GM19455 (cell line): Measurements from ENCODE around the gene PACC1.
A peak's percentile ranks its signal among the peaks of the same experiment; 100 is the strongest.

Experiments used
- ATAC-seq: cut with Tn5 transposase; IDR thresholded peaks from one replicate; pipeline ENCODE4 v1.9.1; 2021; ENCODE audit not compliant: unreplicated experiment

PACC1 gene

DNA sequence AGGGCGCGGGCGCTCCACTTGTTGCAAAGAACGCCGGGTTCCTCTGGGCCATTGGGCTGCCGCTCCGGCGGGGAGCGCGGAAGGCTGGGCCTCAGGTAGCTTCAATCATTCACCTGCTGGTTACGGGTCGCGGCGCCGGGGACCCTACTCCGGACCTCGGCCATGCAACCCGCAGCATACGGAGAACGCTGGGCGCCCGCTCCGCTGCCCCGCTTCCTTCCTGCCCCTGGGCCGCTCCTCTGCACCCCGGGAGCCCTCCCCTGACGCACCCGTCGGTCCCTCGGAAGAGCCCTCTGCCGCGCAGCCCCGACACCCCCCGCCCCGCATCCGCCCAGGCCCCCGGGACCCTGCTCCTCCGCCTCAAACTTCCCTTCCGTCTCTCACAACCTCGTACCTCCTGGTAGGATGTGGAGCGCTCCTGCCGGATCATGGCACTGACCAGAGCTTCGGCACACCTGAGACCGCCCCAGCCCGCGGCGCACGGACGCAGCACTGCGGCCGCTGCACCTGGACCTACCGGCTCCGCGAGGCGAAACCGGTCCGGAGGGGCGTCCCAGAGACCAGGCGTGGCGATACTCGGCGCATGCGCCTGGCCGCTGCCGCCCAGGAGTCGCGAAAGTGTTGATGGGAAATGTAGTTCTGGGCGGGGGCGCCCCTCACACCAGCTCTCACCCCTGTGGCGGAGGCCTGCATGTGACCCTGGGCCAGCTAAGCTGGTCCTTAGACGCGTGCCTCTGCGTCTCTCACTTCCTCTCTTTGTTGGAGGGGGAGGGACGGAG is at the start of gene PACC1:
Gene PACC1, minus strand, starts transcription at position 559 of the 779 bp plus-strand sequence. Its CDS starts 129 bp downstream, at position 430.
- ATAC-seq: peak; percentile 90

DNA sequence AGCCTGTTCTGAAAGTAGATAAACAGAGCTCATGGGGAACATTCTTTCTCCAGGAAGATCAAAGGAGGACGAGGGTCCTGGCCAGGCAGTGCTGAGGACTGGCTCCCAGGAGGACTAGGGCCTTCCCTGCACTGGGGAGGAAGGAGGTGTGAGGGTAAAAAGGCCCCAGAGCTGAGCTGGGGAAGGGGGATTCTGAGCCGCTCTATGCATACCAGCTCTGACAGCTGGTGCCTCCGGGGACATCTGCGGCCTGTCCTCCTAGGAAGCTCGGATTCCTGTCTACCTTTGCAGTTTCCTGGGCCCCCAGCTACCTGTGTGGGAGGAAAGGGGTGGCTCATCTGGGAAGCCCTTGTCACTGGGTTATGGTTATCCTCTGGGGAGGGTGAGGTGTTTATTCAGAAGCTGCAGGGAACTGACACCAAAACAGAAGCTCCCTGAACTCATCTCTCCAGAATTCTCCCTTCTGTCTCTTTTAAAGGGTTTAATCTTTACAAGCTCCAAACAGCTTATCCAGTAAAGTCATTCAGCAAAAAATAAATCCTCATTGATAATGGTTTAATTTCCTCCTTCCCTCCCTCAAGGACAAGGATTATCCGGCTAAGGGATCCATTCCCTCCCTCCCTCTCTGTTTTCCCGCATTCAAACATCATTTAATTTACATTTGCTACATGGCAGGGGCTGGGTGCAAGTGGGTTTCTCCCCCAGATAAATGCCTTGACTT is 49.0 kb upstream of the PACC1 start:
- ATAC-seq: no peak

DNA sequence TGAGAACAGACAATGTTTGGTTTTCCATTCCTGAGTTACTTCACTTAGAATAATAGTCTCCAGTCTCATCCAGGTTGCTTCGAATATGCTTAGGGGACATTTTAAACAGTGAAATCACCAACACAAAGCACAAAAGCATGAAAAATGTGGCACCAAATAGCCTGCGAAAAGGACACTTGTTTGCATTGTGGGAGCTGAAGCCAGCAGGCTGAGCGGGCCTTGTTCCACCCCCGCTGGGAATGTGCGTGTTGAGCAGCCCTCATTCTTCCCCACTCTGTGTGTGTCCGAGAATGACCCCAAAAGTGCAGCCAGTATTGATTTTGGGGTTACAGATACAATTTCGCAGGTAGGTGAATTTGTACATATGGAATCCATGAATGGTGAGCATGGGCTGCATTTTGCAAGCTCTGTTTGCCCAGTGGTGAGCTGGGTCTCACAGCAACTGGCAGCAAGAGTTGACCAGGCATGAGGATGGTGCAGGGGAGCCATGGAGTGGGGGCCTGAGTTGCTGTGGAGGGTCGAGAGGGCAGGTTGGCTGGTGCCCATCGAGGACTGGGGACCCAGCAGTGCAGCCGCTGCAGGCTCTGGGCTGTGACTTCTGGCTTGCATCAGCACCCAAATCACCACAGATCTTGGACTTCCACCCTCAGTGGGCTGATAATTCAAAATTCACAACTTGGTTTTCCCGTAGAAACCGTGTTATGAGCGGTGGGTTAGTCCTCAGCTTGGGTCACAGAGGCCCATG is 47.4 kb upstream of the PACC1 start:
- ATAC-seq: no peak

DNA sequence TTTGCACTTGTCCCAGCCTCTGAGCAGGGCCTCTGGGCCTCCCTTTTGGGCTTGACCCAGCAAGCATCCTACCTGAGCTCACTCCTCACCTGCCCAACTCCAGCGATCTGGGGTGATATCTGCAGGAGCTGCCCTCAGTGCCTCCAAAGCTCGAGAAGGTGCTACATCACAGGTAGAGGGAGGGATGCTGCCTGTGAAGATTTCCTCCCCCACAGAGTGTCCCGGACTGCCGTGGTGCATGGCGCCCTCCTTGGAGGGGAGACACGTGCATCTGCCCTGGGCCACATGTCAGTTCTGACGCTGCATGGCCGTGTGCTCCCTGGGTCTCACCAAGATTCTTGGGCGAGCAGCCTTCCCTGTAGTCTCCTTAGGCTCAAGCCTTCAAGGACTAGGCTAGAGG is 45.7 kb upstream of the PACC1 start:
- ATAC-seq: no peak

DNA sequence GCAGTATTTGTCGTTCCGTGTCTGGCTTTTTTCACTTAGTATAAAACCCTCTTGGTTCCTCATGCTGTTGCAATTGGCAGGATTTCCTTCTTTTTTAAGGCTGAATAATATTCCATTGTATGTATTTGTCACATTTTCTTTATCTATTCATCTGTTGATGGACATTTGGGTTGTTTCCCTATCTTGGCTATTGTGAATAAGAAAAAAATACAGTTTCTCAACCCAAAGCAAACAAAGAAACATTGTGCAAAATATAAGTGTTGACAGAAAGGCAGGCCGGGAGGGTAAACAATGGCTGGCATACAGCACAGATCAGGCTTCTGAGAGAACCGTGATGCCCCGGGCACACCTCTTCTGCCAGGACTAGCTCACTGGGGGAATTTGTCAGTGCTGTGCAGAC is 45.0 kb upstream of the PACC1 start:
- no peak for ATAC-seq

DNA sequence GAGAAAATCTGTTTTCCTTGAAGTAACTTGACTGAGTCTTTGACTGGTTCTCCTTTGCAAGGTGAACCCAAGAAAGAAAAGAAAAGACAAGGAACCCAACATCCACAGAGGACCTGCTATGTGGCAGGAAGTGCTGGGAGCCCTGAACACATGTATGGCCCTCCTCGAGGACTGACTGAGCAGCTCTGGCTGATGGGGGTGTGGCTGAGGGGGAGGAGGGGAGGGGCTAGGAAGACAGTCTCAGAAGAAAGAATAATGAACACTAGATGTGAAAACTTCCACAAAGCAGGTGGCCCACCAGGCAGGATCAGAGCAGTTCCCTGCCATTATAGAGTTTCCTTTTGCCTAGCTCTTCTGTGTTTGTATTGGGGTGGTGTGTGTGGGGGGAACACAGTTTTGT is 44.1 kb upstream of the PACC1 start:
- ATAC-seq: no peak

DNA sequence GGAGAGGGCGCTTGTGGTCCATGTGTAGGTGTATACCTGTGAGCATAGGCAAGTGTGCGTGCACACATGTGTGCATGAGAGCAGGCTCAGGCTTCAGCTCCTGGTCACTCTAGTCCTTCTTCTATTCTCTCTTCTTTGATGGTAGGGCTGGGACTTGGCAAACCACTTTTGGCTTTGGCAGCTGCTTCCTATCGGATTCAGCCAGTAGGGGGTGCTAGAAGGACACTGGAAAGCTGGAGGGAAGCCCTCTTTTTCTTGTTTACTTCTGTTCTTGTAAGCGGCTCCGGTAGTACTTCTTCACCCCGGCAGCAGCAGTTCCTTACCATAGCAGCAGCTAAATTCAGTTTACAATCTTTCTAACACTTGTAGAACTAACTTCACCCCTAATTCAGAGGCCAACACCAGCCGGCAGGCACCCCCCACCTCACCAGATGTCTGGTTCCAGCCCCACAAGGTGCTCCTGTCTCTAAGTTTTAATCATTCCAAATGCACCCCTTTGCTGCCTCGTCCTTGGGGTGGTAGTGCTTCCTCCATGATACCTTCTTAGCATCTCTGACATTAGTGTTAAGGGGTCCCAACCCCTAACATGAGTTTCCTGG is 43.2 kb upstream of the PACC1 start:
- no peak for ATAC-seq

DNA sequence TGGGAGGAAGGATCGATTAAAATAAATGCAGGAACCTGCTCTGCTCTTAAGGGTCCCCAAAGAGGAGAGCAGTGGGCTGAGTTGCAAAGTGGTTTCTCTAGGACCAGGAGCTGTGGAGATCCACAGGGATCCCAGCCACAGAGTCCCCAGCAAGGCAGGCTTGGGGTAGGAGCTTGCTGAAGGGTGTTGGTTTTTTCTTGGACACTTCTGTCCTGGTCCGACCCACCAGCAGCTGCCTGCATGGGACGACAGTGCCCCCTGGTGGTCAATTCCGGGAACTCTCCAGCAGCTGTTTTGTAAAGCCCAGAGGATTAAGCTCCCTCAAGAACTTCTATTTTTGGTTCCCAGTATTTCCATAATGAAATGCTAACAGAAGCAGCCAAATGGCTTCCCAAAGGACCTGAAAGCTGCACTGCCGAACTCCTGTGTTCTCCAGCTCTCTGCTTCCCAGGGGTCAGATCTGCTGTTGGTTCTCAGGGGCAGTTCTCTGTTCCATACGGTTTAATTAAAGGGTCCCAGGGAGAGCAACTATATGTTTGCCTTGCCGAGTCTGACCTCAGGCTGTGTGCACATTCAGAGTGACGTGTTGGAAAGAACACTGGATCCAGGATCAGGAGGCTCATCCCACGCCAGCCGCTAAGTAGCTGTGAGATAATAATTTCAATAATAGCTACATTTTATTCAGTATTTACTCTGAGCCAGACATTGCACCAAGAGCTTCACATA is 41.3 kb upstream of the PACC1 start:
- ATAC-seq: peak; percentile 80

DNA sequence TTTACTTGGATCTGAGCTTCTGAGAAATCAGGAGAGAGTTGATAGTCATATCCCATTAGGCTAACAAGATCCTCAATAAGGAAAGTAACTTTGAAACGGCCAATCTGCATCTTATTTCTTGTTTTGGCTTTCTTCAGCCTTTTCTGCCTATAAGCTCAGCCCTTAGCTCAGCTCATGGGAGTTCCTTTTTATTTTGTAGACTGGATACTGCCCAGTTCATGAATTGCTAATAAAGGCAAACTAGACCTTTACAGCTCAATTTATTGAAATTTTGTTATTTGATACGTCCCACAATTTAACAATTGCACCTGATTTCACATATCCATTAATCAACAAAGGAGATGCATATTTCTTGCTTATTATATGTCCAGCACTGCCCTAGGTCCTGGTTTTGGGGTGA is 40.7 kb upstream of the PACC1 start:
- no peak for ATAC-seq

DNA sequence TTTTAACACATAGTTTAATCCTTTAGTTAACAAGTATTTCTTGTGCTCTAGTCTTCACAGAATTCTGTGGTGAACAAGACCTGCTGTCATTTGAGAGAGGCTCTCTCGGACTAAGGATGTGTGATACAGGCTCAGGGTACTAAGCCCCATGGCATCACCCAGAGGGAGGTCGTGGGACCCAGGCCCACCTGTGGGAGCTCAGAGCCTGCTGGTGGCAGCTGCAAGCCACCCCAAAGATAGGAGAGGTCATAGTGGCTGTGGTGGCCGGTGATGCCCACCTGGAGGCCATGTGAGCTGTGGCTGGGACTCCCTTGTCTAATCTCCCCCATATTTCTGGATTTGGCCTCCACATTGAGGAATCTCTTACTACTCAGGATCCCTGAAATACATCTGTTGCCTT is 40.1 kb upstream of the PACC1 start:
- ATAC-seq: no peak

DNA sequence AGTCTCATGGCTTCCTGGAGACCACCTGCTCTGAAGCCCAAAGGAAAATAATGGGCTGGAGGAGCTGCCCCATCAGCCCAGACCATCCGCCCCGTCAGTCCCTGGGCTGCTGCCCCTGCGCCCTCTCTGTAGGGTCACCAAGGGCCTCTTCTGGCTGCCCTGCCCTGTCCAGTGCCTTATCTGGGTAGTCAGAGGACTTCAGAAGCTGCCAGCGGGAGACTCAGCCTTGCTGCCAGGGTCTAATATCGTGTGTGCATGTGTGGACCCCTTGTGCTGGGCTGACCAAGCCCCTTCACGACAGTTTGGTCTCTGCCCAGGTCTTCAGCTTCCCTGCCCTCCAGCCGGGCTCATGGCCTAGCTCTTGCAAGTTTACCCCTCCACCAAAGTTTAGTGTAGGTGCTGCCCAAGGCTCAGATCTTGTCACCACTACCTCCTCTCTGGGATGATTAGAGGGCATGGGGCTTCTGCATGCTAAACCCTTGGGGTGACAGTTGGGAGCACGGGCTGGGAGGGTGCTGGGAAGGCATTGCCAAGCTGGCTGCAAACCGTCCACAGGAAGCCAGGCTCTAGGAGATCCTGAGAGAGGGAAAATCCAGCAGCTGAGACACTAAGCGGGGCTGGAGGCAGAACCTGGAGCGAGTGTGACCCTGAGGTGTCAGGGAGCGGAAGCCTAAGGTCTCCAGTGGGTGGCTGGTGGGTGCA is 38.6 kb upstream of the PACC1 start:
- no peak for ATAC-seq

DNA sequence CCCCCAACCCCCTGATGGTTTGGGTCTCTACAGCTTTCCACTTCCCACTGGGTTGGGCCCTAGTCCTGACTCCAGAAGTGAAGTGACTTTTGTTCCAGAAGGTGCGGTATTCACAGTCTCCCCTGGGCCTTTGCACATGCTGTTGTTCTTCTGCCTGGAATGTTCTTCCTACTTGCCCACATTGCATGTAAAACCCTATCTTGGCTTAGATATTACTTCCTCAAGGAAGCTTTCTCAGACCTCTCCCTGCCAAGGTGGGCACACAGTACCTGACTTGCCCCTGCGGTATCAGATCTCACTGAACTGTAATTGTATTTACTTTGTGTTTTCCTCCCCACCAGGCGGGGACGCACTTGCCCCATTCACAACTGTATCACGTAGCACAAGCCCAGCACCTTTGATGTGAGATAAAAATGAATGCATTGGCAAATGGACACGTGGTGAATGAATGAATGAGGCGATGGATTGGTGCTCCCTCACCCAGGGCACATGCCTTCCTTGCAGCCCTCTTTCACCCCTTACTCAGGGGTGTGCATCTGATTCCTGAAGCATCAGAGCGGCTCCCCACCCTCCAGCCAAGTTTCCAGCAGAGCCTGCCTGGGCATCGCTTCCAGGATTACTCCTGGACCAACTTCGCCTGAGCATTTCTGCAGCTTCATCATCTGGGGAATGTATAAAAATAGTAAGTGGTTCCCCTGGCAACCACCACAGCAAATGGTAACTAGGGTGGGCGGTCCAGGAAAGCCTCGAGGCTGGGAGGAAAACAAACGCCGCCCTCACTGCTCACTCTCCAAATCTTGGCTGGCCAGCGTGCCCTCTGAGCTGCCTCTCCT is 37.9 kb upstream of the PACC1 start:
- no peak for ATAC-seq

DNA sequence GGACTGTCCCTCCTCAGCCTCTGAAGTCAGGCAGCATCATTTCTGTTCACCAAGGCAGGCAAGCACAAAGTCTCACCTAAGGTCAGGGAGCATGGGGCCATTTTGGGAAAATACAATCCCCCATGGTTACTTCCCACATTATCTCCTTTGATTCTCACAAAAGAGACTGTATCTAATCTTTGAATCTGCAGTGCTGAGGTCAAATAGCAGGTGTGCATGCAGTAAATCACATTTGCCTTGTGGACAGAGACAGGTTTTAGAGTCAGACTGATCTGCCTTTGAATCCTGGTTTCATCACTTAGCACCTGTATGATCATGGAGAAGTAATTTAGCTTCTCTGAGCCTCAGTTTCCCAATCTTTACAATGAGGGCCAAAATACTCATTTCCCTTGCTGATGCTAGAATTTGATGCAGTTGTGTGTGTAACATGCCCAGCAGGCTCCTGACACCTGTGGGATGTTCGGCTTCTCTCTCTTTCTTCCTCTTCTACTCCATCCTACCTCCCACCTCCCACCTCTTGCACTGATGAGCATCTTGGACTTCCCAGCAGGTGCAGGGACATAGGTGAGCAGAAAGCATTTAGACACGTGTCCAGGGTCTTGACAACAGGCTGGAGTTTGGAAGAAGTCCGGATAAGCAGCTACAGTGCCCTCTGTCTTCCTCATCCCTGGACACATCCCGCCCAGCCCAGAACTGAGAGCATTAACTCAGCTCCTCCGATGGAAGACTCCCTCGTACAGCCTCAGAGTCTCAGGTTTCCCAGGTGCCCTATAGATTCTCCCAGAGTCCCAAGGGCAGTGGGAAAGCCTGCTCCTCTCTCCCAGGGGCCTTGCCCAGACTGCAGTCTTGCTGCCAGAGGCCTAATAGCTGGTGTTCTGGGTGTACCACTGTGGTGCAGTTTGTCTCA is 37.0 kb upstream of the PACC1 start:
- ATAC-seq: no peak

DNA sequence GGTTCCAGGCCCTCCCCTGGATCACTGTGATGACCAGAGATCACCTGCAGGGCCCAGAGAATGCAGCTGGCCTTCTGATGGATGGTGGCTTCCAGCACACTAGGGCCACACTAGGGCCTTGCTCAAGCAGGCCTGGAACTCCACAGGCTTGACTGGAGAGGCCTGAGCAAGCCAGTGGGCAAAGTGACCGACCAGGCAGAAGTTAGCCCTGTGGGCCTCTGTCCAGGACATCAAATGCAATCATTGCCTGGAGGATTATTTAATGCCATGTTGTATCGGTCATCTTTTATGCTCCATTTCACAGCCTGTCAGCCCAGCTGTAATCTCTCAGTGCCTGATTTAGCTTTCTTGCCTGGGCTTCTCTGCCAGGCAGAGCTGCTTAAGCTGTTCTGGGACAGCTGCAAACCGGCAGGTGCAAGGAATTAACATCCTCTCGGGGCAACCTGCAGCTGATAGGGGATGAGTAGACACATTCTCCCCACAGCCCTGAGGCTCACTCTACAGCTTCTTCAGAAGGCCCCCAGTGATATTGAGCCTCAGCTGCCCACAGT is 35.7 kb upstream of the PACC1 start:
- no peak for ATAC-seq

DNA sequence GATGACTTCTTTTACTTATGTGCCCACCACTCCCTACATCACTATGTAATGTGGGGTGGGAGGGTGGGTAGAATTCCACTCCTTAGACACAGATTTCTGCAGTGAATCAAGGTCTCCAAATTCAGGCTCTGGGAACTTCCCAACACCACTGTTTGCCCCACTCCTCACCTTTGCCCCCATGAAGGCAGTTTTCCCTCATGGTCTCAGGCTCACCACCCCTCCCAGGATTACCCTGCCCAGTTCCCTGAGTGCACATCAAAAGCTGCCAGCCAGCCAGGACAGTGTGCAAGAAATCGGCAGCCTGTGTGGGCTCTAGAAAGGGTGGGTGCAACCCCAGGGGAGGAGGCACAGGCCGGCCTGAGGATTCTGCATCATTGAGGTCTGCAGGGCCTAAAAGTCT is 32.8 kb upstream of the PACC1 start:
- no peak for ATAC-seq

DNA sequence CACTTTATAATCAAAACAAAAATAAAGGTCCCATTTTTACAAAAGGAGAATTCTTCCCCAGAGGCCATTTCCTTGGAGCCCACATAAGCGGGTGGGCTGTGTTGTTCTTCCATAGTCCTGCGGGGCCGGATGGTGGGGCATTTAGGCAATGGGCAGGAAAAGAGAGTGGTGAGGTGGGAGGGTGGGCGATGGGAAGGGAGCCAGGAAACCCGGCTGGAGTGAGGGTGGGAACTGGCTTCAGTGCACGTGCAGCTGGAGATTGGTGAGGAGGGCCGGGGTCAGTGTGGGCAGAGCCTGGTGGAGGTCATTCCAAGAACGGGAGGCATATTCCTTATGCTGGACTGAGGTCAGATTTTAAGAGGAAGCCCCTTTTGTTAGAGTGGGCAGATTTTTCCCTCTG is 31.6 kb upstream of the PACC1 start:
- no peak for ATAC-seq

DNA sequence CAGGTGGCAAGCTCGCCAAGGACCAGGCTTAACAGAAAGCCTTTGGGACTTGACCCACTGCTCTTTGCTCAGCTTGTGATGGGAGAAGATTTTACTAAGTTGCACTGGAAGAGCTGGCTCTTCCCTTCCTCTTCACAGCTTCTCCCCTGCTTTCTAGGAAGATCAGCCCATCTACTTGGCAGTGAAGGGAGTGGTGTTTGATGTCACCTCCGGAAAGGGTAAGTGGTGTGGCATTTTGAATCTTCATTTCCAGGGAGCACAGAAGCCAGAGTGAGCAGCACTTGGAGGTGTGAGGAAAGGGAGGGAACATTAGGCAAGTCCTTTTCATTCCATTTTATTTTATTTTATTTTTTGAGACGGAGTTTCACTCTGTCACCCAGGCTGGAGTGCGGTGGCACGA is 27.7 kb upstream of the PACC1 start:
- no peak for ATAC-seq

DNA sequence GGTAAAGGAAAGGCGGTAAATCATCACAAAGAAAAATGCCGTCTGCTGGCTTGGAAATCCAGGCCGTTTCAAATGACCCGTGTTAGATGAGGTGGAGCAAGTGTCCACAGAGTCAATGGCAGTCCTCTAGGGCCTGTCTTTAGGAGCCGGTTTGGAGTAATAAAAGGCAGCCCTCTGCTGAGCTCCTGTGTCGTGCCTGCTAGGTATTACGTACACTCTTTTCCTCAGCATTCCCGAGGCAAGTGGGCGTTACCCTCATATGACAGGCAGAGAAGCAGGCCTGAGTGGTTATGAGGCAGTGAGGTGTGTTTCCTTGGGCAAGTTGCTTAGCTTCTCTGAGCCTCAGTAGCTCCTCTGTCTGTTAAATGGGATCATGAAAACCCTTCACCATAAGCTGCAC is 25.7 kb upstream of the PACC1 start:
- ATAC-seq: no peak
